GM19193 (cell line): ENCODE results near the gene MCTP1.

Experiments used
- POLR2A ChIP-seq: IDR thresholded peaks from 4 replicates; pipeline ENCODE4 v1.6.1; 2011; ENCODE audit not compliant: insufficient read depth, insufficient read length; ENCODE audit errors: extremely low read depth

MCTP1 gene

GRCh38 chr5:94903726-94904125, 381.2 kb downstream of the MCTP1 start:
- TF ChIP-seq POLR2A = no peak

DNA sequence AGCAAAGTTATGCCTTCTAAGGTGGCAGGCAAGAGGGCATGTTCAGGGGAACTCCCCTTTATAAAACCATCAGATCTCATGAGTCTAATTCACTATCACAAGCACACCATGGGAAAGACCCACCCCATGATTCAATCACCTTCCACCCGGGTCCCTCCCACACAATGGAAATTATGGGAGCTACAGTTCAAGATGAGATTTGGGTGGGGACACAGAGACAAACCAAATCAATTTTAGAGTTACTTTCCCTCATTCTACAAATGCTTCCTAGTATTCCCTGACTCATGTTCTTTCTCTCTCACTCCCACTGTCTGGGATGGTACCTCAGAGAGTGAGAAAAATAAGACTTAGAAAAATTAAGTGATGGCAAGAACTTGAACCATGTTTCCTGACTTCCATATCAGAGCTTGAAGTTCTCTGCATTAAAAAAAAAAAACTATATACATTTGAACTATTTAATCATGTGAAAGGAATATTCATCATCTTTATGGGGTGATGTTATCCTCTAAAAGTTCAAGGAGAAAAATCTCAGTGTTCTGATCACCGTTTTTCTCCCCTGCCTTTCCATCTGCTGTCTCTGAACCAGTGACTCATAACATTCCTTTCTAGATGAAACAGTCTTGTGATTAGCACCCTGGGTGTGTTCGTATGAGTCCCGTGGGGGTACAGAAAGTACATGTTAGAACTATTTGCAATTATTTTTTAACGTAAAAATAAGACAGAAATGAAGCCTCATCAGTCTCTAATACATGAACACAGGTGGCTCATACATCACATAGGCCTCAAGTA, 383.5 kb downstream of the MCTP1 start:
- TF ChIP-seq POLR2A = no peak

- no peak for TF ChIP-seq POLR2A
These were observed 384.8 kb downstream of the MCTP1 start for GRCh38 chr5:94900006-94900505.

DNA sequence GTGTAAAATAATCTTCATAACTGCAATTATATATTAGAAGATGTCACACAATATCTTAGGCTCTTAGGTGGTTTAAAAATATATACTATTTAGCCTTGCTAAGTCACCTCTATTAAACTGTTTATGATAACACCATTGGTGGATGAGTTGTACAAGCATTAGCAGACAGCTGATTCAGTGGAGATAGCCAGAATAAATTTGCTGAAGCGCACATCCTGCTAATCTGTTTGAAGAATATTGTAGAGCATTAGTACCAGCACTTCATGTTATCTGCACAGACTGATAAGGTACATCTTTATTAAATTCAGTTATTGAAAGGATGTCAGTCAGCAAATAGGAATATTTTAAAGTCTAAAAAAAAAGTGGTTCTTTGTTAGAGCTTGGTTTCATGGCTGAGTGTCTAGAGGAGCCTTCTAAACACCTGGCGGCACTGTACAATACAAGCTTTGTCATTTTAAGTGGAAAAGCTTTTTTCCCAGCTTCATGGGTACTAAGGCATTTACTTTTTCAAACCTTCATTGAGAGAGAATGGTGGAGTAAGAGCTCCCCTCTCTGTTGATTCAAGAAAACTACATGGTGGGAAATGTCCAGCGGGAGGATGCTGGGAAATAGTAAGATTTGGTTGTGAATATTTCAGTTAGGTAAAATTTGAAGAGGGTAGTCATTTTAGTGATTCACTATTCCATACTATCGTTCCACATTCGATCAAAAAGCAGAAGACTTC, 391.3 kb downstream of the MCTP1 start:
- TF ChIP-seq POLR2A = no peak

DNA sequence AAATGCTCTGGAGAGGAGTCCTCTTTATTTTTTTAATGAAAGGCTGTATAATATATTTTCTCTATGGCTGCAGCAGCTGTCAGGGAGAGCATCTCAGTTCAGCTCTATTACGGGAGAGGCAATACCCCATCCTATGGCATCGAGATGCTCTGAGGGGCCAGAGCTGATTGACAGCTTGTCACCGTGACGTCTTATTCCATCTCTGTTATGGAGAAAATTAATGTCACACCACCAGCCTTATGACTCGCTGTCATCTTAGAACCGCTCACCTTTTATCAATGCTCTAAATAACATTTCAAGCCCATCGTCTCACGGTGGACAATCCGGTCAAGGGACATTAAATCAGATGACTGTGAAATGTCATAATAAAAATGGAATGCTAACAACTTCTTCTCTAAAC, 392.9 kb downstream of the MCTP1 start:
- TF ChIP-seq POLR2A = no peak

GRCh38 chr5:94891565-94891964, 393.3 kb downstream of the MCTP1 start:
- no peak for TF ChIP-seq POLR2A

- TF ChIP-seq POLR2A = no peak
These were observed 394.0 kb downstream of the MCTP1 start for GRCh38 chr5:94890907-94891306.

DNA sequence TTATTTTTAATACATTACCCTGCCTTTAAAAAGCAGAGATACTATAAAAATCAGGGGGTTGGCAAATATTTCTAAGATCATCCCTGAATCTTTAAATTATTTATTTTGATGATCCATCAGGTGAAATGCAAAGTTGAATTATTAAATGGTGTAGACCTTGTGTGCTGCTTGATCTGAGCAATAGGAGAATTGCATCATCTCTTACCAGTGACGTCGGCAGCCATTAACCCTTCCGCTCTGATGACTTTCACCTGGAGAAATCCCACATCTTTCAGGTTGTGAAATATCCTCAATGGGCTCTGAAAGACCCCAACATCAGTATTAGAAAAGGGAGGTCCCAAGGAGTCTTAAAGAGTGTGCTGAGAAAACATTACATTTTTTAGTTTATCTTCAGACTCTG, 396.2 kb downstream of the MCTP1 start:
- no peak for TF ChIP-seq POLR2A

GRCh38 chr5:94885931-94886330, 399.0 kb downstream of the MCTP1 start:
- no peak for TF ChIP-seq POLR2A

GRCh38 chr5:94884311-94884710, 400.6 kb downstream of the MCTP1 start:
- TF ChIP-seq POLR2A = no peak

DNA sequence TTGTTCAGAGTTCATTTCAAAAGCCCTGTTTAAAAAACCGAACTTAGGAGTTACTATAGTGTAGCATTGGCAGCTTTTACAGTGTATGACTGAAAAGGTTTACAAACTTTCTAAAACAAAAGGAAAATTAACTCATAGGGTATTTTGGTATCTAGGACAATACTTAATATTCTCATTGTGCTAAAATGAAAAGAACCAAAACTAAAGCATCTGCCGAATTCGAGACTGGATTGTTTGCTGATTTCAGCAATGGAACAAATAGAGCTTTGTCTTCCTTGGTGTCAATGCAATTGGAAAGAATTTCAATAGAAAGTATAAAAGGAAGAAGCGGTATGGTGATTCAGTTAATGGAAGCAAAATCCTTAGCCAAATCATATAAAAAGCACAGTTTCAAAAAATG, 412.4 kb downstream of the MCTP1 start:
- no peak for TF ChIP-seq POLR2A

DNA sequence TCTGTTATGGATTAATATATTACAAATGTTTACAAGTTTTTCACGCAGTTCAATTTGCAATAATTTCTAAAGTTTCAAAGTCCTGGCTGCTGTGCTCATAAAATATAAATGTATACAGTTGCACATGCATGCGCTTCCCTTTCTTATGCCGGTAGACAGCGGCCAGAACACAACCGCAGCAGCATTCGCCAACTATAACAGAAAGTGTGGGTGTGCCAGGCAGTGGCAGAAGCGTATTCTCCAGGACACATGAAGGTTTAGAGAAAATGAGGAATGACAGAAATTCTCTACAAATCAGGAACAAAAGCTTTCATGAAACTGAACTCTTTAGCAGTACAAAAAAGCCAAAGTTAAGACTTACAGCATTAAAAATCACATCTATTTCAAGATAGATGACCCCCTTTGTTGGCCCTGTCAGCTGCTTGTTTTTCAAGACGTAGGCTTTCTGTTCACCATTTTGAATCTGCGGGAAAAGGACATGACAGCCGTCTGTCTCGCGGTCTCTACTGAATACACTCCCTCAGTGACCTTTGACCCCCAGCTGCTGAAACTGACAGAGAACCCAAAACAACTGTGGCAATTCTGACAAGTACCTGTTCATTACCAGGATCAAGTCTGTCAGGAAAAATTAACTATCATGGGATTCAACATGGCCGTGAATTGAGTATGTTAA, 414.2 kb downstream of the MCTP1 start:
- no peak for TF ChIP-seq POLR2A

- no peak for TF ChIP-seq POLR2A
These were observed 415.0 kb downstream of the MCTP1 start for GRCh38 chr5:94869921-94870320.

GRCh38 chr5:94863951-94864350, 420.9 kb downstream of the MCTP1 start:
- TF ChIP-seq POLR2A = no peak

- no peak for TF ChIP-seq POLR2A
These were observed 427.8 kb downstream of the MCTP1 start for GRCh38 chr5:94857111-94857510.
